Stimulated activated CD4-positive, alpha-beta T cell treated with anti-CD3 and anti-CD28 coated beads, TNF-alpha, amount 100 ng/mL, for 24 hours (primary cell): Measurements from ENCODE around the gene FAM200B.
"Not testable (repeated sequence)": the region's sequence is repeated elsewhere in the genome, so short reads cannot be mapped to it uniquely, and the experiment has no call there.

Experiments used
- DNase-seq, 3 experiments: peaks; one replicate each; pipeline ENCODE4 v3.0.0-alpha.2; 2020; ENCODE audit warnings: low read depth in 3 of 3

Gene FAM200B

GRCh38 chr4:15695729-15696128 lies 14.1 kb downstream of the FAM200B start:
- no peak for DNase-seq

- DNase-seq, result no peak
Observed at GRCh38 chr4:15696866-15697265, 15.2 kb downstream of the FAM200B start.

- peak; percentile 8 to 41 (median 16) for DNase-seq
Observed at GRCh38 chr4:15702941-15703403, 21.3 kb downstream of the FAM200B start, which contains the start of gene BST1. Gene BST1 (plus strand): TSS chr4:15703065. CDS start chr4:15703145, 80 bp downstream.

DNA sequence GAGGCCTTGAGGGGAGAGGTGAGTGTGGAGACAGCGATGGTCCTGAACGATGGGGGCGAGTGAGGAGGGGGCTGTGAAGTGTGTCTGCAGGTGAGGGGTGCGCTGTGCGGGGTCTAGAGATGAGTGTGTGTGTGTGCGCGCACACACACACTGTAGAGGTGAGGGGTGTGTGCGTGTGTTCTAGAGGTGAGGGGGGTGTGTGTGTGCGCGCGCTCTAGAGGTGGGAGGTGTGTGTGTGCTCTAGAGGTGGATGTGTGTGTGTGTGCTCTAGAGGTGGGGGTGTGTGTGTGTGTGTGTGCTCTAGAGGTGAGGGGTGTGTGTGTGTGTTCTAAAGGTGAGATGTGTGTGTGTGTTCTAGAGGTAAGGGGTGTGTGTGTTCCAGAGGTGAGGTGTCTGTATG lies 21.8 kb downstream of the FAM200B start:
- no peak for DNase-seq

GRCh38 chr4:15704129-15704528 lies 22.5 kb downstream of the FAM200B start:
- DNase-seq, result no peak

- DNase-seq, result no peak
Observed at GRCh38 chr4:15706646-15707362, 25.2 kb downstream of the FAM200B start.

DNA sequence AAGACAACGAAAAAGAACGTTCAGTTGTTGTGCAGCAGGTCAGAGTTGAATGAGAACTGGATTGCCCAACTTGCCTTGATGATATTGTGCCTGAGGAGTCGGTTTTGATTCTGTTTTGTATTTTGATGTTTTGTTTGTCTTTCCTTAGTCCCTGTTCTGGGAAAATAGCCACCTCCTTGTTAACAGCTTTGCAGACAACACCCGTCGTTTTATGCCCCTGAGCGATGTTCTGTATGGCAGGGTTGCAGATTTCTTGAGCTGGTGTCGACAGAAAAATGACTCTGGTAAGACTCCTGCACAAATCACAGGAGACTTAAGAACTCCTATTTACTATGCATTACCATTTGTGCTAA lies 25.7 kb downstream of the FAM200B start:
- DNase-seq, result no peak

- DNase-seq, result no peak
Observed at GRCh38 chr4:15711762-15712161, 30.1 kb downstream of the FAM200B start.

- no peak for DNase-seq
Observed at GRCh38 chr4:15712214-15712613, 30.6 kb downstream of the FAM200B start.

DNA sequence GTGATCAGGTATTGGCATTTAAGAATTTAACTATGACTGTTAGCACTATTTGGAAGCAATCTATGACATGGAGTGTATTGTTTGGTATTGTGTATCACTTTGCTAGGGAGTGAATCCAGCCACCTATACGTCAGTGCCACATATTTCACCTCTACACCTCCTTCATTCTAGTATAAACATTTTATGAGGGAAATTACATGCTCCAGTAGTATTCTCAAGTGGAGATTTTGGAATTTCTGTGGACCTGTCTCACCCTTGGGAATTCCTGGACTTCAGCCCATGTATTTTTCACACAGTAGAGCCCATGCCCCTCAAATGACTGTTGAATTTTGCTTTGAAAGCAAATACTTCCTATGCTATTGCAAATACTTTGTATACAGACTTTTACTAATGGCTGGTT lies 32.5 kb downstream of the FAM200B start:
- DNase-seq, result no peak

GRCh38 chr4:15714646-15715435 lies 33.2 kb downstream of the FAM200B start:
- DNase-seq, result no peak

- no peak for DNase-seq
Observed at GRCh38 chr4:15716115-15716514, 34.5 kb downstream of the FAM200B start.

DNA sequence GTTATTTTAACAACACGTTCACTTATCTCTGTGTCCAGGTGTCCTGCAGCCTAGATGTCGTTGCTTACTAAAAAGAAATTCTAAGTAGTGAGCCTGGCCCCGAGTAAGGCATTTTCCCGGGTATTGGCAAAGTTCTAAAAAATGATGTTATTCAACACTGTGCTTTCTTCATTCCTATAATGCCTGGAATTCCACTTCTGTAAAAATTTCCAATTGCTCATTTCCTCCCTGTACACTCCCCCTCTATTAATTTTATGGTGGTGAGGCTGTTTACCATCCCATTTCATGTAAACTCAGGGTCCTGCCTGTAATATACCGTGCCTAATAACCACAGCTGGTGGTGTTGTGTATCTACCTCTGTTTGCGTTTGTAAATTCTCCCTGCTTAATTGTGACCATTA lies 35.5 kb downstream of the FAM200B start:
- DNase-seq, result no peak

GRCh38 chr4:15717657-15718416 lies 36.2 kb downstream of the FAM200B start:
- DNase-seq, result no peak

GRCh38 chr4:15718465-15718864 lies 36.8 kb downstream of the FAM200B start:
- no peak for DNase-seq

DNA sequence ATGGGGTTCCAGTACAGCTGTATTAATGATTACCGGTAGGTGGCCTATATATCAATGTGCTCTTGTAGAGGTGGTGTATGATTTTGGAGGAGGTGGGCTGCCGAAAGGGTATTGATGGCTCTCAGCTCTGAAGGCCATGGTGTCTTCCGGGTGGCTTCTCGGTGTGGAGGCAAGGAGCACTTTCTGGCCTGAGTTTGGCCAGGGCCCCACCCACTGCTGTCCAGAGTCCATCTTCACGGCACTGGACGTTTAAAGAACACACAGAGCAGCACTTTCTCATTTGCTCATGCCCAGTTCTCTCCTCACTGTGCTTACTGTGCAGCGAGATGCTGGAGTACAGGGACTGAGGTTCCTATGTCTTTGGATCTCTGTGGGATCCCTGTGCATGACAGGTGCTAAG lies 37.3 kb downstream of the FAM200B start:
- DNase-seq, result no peak

GRCh38 chr4:15719506-15719905 lies 37.9 kb downstream of the FAM200B start:
- no peak for DNase-seq

DNA sequence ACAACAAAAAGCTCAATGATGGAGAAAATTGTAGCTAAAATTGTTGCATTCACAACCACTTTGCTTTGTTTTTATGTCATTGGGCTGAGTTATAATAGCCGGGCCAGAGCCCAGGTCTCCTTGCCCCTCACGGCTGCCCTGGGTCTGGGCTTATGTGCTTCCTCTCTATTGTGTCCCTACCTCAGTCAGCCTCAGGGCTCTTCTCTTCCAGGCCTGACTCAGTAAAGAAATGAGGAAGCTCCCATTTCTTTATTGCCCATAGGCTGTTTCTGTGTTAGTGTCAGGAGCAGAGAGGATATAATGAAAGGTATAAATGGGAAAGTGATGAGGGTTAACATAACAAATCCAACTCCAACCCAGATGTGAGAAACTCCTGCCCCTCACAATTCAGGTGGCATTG lies 39.2 kb downstream of the FAM200B start:
- DNase-seq, result no peak

GRCh38 chr4:15725608-15726007 lies 44.0 kb downstream of the FAM200B start:
- no peak for DNase-seq

GRCh38 chr4:15729910-15730533 lies 48.4 kb downstream of the FAM200B start:
- DNase-seq, result peak in 1 of 3 experiments; percentile 18

DNA sequence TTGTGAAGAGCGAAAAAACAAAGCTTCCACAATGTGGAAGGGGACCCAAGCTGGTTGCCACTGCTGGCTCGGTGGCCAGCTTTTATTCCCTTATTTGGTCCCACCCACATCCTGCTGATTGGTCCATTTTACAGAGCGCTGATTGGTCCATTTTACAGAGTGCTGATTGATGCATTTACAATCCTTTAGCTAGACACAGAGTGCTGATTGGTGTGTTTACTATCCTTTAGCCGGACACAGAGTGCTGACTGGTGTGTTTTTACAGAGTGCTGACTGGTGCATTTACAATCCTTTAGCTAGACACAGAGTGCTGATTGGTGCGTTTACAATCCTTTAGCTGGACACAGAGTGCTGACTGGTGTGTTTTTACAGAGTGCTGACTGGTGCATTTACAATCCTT lies 51.4 kb downstream of the FAM200B start:
- DNase-seq, result not testable (repeated sequence)

GRCh38 chr4:15735536-15735935 lies 53.9 kb downstream of the FAM200B start:
- DNase-seq, result no peak
